Measurements from ENCODE around the gene ZNF318.

The ZNF318 gene

GRCh38 chr6:43291708-43292107 is 77.7 kb downstream of the ZNF318 start:
- Histone ChIP-seq H3K27ac (ENCODE audit: low read length) (no peak overlapping the region), H4K20me1 (ENCODE audit: insufficient read depth, low read length) (no peaks in the 10 kb centered on the region)

GRCh38 chr6:43290905-43291355 is 78.5 kb downstream of the ZNF318 start:
- TF ChIP-seq, protein P1, sequence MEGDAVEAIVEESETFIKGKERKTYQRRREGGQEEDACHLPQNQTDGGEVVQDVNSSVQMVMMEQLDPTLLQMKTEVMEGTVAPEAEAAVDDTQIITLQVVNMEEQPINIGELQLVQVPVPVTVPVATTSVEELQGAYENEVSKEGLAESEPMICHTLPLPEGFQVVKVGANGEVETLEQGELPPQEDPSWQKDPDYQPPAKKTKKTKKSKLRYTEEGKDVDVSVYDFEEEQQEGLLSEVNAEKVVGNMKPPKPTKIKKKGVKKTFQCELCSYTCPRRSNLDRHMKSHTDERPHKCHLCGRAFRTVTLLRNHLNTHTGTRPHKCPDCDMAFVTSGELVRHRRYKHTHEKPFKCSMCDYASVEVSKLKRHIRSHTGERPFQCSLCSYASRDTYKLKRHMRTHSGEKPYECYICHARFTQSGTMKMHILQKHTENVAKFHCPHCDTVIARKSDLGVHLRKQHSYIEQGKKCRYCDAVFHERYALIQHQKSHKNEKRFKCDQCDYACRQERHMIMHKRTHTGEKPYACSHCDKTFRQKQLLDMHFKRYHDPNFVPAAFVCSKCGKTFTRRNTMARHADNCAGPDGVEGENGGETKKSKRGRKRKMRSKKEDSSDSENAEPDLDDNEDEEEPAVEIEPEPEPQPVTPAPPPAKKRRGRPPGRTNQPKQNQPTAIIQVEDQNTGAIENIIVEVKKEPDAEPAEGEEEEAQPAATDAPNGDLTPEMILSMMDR (IDR thresholded peaks at IDR 0.05; ENCODE audit: low read length) = no peak
- TF ChIP-seq EZH2 (optimal IDR thresholded peaks at IDR 0.05; ENCODE audit: low read depth, low read length) (no peak), EZH2phosphoT487 (IDR thresholded peaks at IDR 0.05; ENCODE audit: low read length) (no peak)
- H3K4me2 ChIP-seq (ENCODE audit: low read depth, low read length) = no peak overlapping the region

More at GRCh38 chr6:43291708-43292107, 77.7 kb downstream of the ZNF318 start:
- H3K79me2 ChIP-seq (ENCODE audit: low read length) = no peaks in the 10 kb centered on the region
- no peak for TF ChIP-seq EZH2phosphoT487 (IDR thresholded peaks at IDR 0.05; ENCODE audit: low read length)
- TF ChIP-seq, protein P1 (IDR thresholded peaks at IDR 0.05; ENCODE audit: low read length) = no peak
- no peak for TF ChIP-seq EZH2 (optimal IDR thresholded peaks at IDR 0.05; ENCODE audit: low read depth, low read length)
- no peak overlapping the region for H2AFZ ChIP-seq (ENCODE audit: low read length)
- no peaks in the 10 kb centered on the region for H3K9me2 ChIP-seq (replicated peaks; ENCODE audit: insufficient read depth, low read length)
- H3K36me3 ChIP-seq (replicated peaks; ENCODE audit: insufficient read depth, low read length) = no peaks in the 10 kb centered on the region
- no peaks in the 10 kb centered on the region for H3K4me1 ChIP-seq (ENCODE audit: low read length)
- H3K9ac ChIP-seq (ENCODE audit: low read length) = no peak overlapping the region
- H3F3A ChIP-seq (ENCODE audit: insufficient read depth, low read length) = no peaks in the 10 kb centered on the region
- no peak for DNase-seq
- no peak overlapping the region for H3K4me3 ChIP-seq (ENCODE audit: low read length)
- no peaks in the 10 kb centered on the region for H3K27me3 ChIP-seq (replicated peaks; ENCODE audit: insufficient read depth, low read length)
- H3K9me3 ChIP-seq (replicated peaks; ENCODE audit: insufficient read depth, low read length) = no peaks in the 10 kb centered on the region
- H3K4me2 ChIP-seq (ENCODE audit: low read depth, low read length) = no peak overlapping the region

GRCh38 chr6:43290339-43290904 is 79.0 kb downstream of the ZNF318 start:
- Histone ChIP-seq H3K9me2 (replicated peaks; ENCODE audit: insufficient read depth, low read length) (no peaks in the 10 kb centered on the region), H3F3A (ENCODE audit: insufficient read depth, low read length) (no peaks in the 10 kb centered on the region), H3K79me2 (ENCODE audit: low read length) (no peaks in the 10 kb centered on the region), H3K4me3 (ENCODE audit: low read length) (no peak overlapping the region), H3K4me2 (ENCODE audit: low read depth, low read length) (no peak overlapping the region), H3K27me3 (replicated peaks; ENCODE audit: insufficient read depth, low read length) (peaks cover 11% of the 10 kb centered on the region), H4K20me1 (ENCODE audit: insufficient read depth, low read length) (no peaks in the 10 kb centered on the region), H3K4me1 (ENCODE audit: low read length) (no peaks in the 10 kb centered on the region), H3K9ac (ENCODE audit: low read length) (no peak overlapping the region), H2AFZ (ENCODE audit: low read length) (no peak overlapping the region), H3K36me3 (replicated peaks; ENCODE audit: insufficient read depth, low read length) (no peaks in the 10 kb centered on the region), H3K9me3 (replicated peaks; ENCODE audit: insufficient read depth, low read length) (no peaks in the 10 kb centered on the region), H3K27ac (ENCODE audit: low read length) (no peak overlapping the region)
- DNase-seq = no peak
- TF ChIP-seq EZH2 (optimal IDR thresholded peaks at IDR 0.05; ENCODE audit: low read depth, low read length) (no peak), EZH2phosphoT487 (IDR thresholded peaks at IDR 0.05; ENCODE audit: low read length) (no peak)
- TF ChIP-seq, protein P1 (IDR thresholded peaks at IDR 0.05; ENCODE audit: low read length) = no peak

More at GRCh38 chr6:43290905-43291355, 78.5 kb downstream of the ZNF318 start:
- Histone ChIP-seq H3K4me3 (ENCODE audit: low read length) (no peak overlapping the region), H3K4me1 (ENCODE audit: low read length) (no peaks in the 10 kb centered on the region), H3K27ac (ENCODE audit: low read length) (no peak overlapping the region), H2AFZ (ENCODE audit: low read length) (no peak overlapping the region), H3K9ac (ENCODE audit: low read length) (no peak overlapping the region), H3K9me3 (replicated peaks; ENCODE audit: insufficient read depth, low read length) (no peaks in the 10 kb centered on the region), H3K27me3 (replicated peaks; ENCODE audit: insufficient read depth, low read length) (peaks cover 6% of the 10 kb centered on the region), H3K36me3 (replicated peaks; ENCODE audit: insufficient read depth, low read length) (no peaks in the 10 kb centered on the region), H4K20me1 (ENCODE audit: insufficient read depth, low read length) (no peaks in the 10 kb centered on the region), H3K79me2 (ENCODE audit: low read length) (no peaks in the 10 kb centered on the region), H3F3A (ENCODE audit: insufficient read depth, low read length) (no peaks in the 10 kb centered on the region), H3K9me2 (replicated peaks; ENCODE audit: insufficient read depth, low read length) (no peaks in the 10 kb centered on the region)
- no peak for DNase-seq

Data from MM.1S (cell line).